Endothelial cell of umbilical vein (primary cell): ENCODE results near the gene PARD3B. TPM values are rescaled to one million over a fixed set of nuclear protein-coding genes. Genes with fewer than 3 reads are reported as not detected.

Source experiments
- BruUV-seq: library from RNA; stranded (reverse); fragments of 400-500 nt; replicated peaks from 2 replicates; lab custom pipeline; 2021; lab: Mats Ljungman, UMichigan
- CTCF ChIA-PET: fragments of 300-600, 350-600 bp; sonication (Branson Sonifier 250); formaldehyde crosslinking; loops from one replicate; lab custom pipeline; 2021; ENCODE audit warnings: antibody characterized with exemption, inconsistent platforms; lab: Charles Lee
- POLR2A ChIA-PET: fragments of 300-600, 350-600 bp; sonication (Branson Sonifier 250); formaldehyde crosslinking; loops from one replicate; lab custom pipeline; 2021; ENCODE audit warnings: antibody characterized with exemption, inconsistent platforms; lab: Charles Lee
- DNase-seq: peaks from one replicate; pipeline ENCODE4 v3.0.0-alpha.2; 2011; ENCODE audit warnings: low read depth, low spot score
- FAIRE-seq: peaks from 2 replicates; lab custom pipeline; 2011; peaks lifted over from hg19 to GRCh38; lab: Jason Lieb, UNC
- H2AFZ ChIP-seq: 2 replicates; pipeline ENCODE4 v1.6.0; 2012; ENCODE audit warnings: low read depth, low read length, control low read depth, inconsistent platforms
- H3K27ac ChIP-seq: 2 replicates; pipeline ENCODE4 v1.5.1; 2011; ENCODE audit warnings: low read depth, mild to moderate bottlenecking, control low read depth, low read length, moderate library complexity; ENCODE audit not compliant: insufficient read depth
- H3K27me3 ChIP-seq, 2 experiments: 2 replicates each; pipeline versions ENCODE4 v1.6.0 to v1.6.1; 2011; ENCODE audit warnings: low read length in 2 of 2, mixed read lengths in 1 of 2; ENCODE audit not compliant: control insufficient read depth in 2 of 2, insufficient read depth in 2 of 2
- H3K36me3 ChIP-seq, 2 experiments: 2 replicates in 1 of 2; 3 replicates in 1 of 2; pipeline ENCODE4 v1.5.1; 2011; ENCODE audit warnings: low read length in 2 of 2, mild to moderate bottlenecking in 1 of 2, moderate library complexity in 1 of 2; ENCODE audit not compliant: control insufficient read depth in 2 of 2, insufficient read depth in 2 of 2; ENCODE audit errors: extremely low read depth in 1 of 2
- H3K4me1 ChIP-seq: 3 replicates; pipeline ENCODE4 v1.5.1; 2011; ENCODE audit warnings: mild to moderate bottlenecking, low read length; ENCODE audit not compliant: control insufficient read depth, insufficient read depth; ENCODE audit errors: extremely low read depth
- H3K4me2 ChIP-seq: 2 replicates; pipeline ENCODE4 v1.6.1; 2011; ENCODE audit warnings: low read length, control low read depth, mixed read lengths; ENCODE audit not compliant: insufficient read depth
- H3K4me3 ChIP-seq, 3 experiments: fragments of 200-600 bp in 1 of 3; sonication (generic), shearing (Covaris generic) in 1 of 3; replicated peaks in 1 of 3; 2 replicates each; pipeline ENCODE4 v1.5.1; 2011 to 2016; ENCODE audit warnings: control low read depth in 3 of 3, low read length in 3 of 3, mild to moderate bottlenecking in 2 of 3, inconsistent platforms in 1 of 3, low read depth in 1 of 3, moderate library complexity in 1 of 3; ENCODE audit not compliant: insufficient read depth in 1 of 3
- H3K79me2 ChIP-seq: 2 replicates; pipeline ENCODE4 v1.6.0; 2012; ENCODE audit warnings: low read length, inconsistent platforms; ENCODE audit not compliant: control insufficient read depth, insufficient read depth
- H3K9ac ChIP-seq: replicated peaks from 2 replicates; pipeline ENCODE3; 2011; ENCODE audit warnings: low read length, control low read depth; ENCODE audit not compliant: insufficient read depth; ENCODE audit errors: extremely low read depth
- H3K9me1 ChIP-seq: replicated peaks from 3 replicates; pipeline ENCODE4 v1.6.0; 2011; ENCODE audit warnings: mild to moderate bottlenecking, low read length; ENCODE audit not compliant: control insufficient read depth, insufficient read depth; ENCODE audit errors: extremely low read depth
- H3K9me3 ChIP-seq: replicated peaks from 2 replicates; pipeline ENCODE4 v1.5.1; 2012; ENCODE audit warnings: low read length, inconsistent platforms; ENCODE audit not compliant: control insufficient read depth, insufficient read depth
- H4K20me1 ChIP-seq: replicated peaks from 2 replicates; pipeline ENCODE3; 2011; ENCODE audit warnings: mild to moderate bottlenecking, low read length; ENCODE audit not compliant: control insufficient read depth, insufficient read depth; ENCODE audit errors: extremely low read depth
- CTCF ChIP-seq, 2 donors: IDR thresholded peaks; 1 replicate in 1 of 2; 2 replicates in 1 of 2; pipeline ENCODE4 v1.5.1; 2011; ENCODE audit warnings: low read length in 2 of 2, mild to moderate bottlenecking in 2 of 2, moderate library complexity in 2 of 2, control low read depth in 1 of 2, inconsistent platforms in 1 of 2, low read depth in 1 of 2; ENCODE audit not compliant: insufficient read depth in 1 of 2; ENCODE audit errors: extremely low read depth in 1 of 2
- FOS ChIP-seq: IDR thresholded peaks from 2 replicates; pipeline ENCODE4 v1.6.1; 2011; ENCODE audit warnings: mild to moderate bottlenecking, low read length, moderate library complexity, borderline replicate concordance; ENCODE audit not compliant: insufficient read depth
- GATA2 ChIP-seq: IDR thresholded peaks from 2 replicates; pipeline ENCODE4 v1.7.0; 2011; ENCODE audit warnings: low read depth, mild to moderate bottlenecking, moderate library complexity, mixed read lengths, low read length; ENCODE audit not compliant: insufficient read length, insufficient read depth
- JUN ChIP-seq: IDR thresholded peaks from 2 replicates; pipeline ENCODE4 v1.6.1; 2011; ENCODE audit warnings: borderline replicate concordance, low read depth; ENCODE audit not compliant: insufficient read length, insufficient read depth
- MAX ChIP-seq: IDR thresholded peaks from 2 replicates; pipeline ENCODE4 v1.6.1; 2011; ENCODE audit not compliant: insufficient read depth, insufficient read length
- MYC ChIP-seq: IDR thresholded peaks from one replicate; pipeline ENCODE4 v1.6.1; 2011; ENCODE audit warnings: mild to moderate bottlenecking, low read depth, low read length
- POLR2AphosphoS5 ChIP-seq: IDR thresholded peaks from 2 replicates; pipeline ENCODE4 v1.6.1; 2012; ENCODE audit warnings: low read depth, mild to moderate bottlenecking, control low read depth, low read length, moderate library complexity; ENCODE audit not compliant: insufficient read depth
- dilution Hi-C: fragments of 300-500 bp; cut with MboI; formaldehyde crosslinking; loops from one replicate; pipeline ENCODE4 v1.15.0; 2019; ENCODE audit warnings: low sequenced_read_pairs; ENCODE audit not compliant: extremely low pct_ligation_motif_present
- intact Hi-C: fragments of 100-400 bp; cut with micrococcal nuclease; formaldehyde crosslinking; loops from one replicate; pipeline ENCODE4 v1.10.0; 2022
- polyA plus RNA-seq, 4 experiments: library from polyadenylated mRNA; depleted of rRNA in 3 of 4; stranded (reverse) in 3 of 4; unstranded in 1 of 4; fragments of >200 nt; gene quantifications; 2 replicates each; pipeline versions ENCODE4 v1.2.1 to v1.2.3, GENCODE V29; 2011 to 2012; ENCODE audit warnings: missing spikeins in 1 of 4
- total RNA-seq: library from RNA; stranded (reverse); gene quantifications from 2 replicates; pipeline ENCODE4 v1.2.3, GENCODE V29; 2021

Gene PARD3B
- total and polyA plus RNA-seq, 2 donors (not counting 3 experiments of a cell fraction or from before 2014, with no cell fraction given): 2.2 to 30.9 TPM

GRCh38 chr2:204799791-204800190 lies 254.5 kb downstream of the PARD3B start:
- Histone ChIP-seq H3K9me3 (no peaks in the 10 kb centered on the region), H3K27ac (no peak overlapping the region), H3K9me1 (no peaks in the 10 kb centered on the region), H3K4me2 (no peak overlapping the region), H3K36me3 (no peaks in the 10 kb centered on the region), H3K9ac (no peak overlapping the region), H3K4me3 (no peak overlapping the region), H3K79me2 (peaks cover 2% of the 10 kb centered on the region), H2AFZ (no peak overlapping the region), H4K20me1 (no peaks in the 10 kb centered on the region), H3K27me3 (no peaks in the 10 kb centered on the region), H3K4me1 (peaks cover 15% of the 10 kb centered on the region)
- no peak for DNase-seq
- TF ChIP-seq MYC (no peak), FOS (no peak), JUN (no peak), CTCF (IDR thresholded peaks at IDR 0.05; ENCODE audit: extremely low read depth in 1 of 2, insufficient read depth in 1 of 2, low read depth in 1 of 2, low read length in 2 of 2) (no peak)
- POLR2A ChIA-PET: no interaction called here
- CTCF ChIA-PET: no interaction called here
- no TSS peak for BruUV-seq
- dilution Hi-C loops (no loop called here), intact Hi-C loops (loop anchor here (5.0 to 10.0 kb wide), 2 partner anchors 477 to 685 kb away; no protein-coding TSS in a partner anchor)
- no peak for FAIRE-seq

GRCh38 chr2:204808494-204808893 lies 263.2 kb downstream of the PARD3B start:
- no TSS peak for BruUV-seq
- no peak for DNase-seq
- no peak for FAIRE-seq
- H3K4me3 ChIP-seq: no peak overlapping the region
- dilution Hi-C loops (no loop called here), intact Hi-C loops (no loop called here)
- H3K9me1 ChIP-seq: no peaks in the 10 kb centered on the region
- H3K9ac ChIP-seq: no peak overlapping the region
- no peak for TF ChIP-seq GATA2
- TF ChIP-seq JUN: no peak
- no peak for TF ChIP-seq FOS
- TF ChIP-seq MAX: no peak
- no peak for TF ChIP-seq CTCF (IDR thresholded peaks at IDR 0.05; ENCODE audit: extremely low read depth in 1 of 2, insufficient read depth in 1 of 2, low read depth in 1 of 2, low read length in 2 of 2)
- TF ChIP-seq POLR2AphosphoS5: no peak
- TF ChIP-seq MYC: no peak
- H3K36me3 ChIP-seq: no peaks in the 10 kb centered on the region
- no peaks in the 10 kb centered on the region for H3K79me2 ChIP-seq
- no peaks in the 10 kb centered on the region for H3K27me3 ChIP-seq
- no peak overlapping the region for H2AFZ ChIP-seq
- H3K4me2 ChIP-seq: no peak overlapping the region
- ChIA-PET POLR2A (no interaction called here), CTCF (interaction anchor here (1.2 kb wide), 1 partner anchor 18 kb away, joined by 3 read pairs; no protein-coding TSS in a partner anchor)
- H3K27ac ChIP-seq: no peak overlapping the region
- no peaks in the 10 kb centered on the region for H3K9me3 ChIP-seq
- no peaks in the 10 kb centered on the region for H4K20me1 ChIP-seq
- H3K4me1 ChIP-seq: no peaks in the 10 kb centered on the region
